ENCODE results near the gene FOXJ1. TPM values are rescaled to one million over a fixed set of nuclear protein-coding genes. Genes with fewer than 3 reads are reported as not detected.

Gene FOXJ1
- total and polyA plus RNA-seq, 2 of the 4 experiments (the other 2 are of a cell fraction) = 0.05 TPM; not detected in 1

DNA sequence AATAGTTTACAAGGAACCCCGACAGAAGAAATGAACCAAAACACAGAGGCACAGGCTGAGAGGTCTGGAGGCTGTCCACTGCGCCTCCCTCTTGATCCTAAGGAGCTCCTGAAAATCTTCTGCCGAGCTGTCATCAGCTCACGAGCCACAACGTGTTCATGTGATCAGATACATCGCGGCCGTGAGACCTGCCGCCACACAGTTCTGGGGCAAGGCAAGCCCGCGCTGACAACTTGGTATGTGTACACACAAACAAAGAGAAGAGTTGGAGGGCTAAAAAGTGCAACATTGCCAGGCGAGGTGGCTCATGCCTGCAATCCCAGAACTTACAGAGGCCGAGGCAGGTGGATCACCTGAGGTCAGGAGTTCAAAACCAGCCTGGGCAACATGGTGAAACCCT is 45.1 kb downstream of the FOXJ1 start:
- DNase-seq = no peak
- no peak for TF ChIP-seq RCOR1 (IDR thresholded peaks at IDR 0.05; ENCODE audit: insufficient replicate concordance, low read length)
- TF ChIP-seq RFX5 (IDR thresholded peaks at IDR 0.05; ENCODE audit: low read depth, low read length) = no peak
- TF ChIP-seq, protein P1, sequence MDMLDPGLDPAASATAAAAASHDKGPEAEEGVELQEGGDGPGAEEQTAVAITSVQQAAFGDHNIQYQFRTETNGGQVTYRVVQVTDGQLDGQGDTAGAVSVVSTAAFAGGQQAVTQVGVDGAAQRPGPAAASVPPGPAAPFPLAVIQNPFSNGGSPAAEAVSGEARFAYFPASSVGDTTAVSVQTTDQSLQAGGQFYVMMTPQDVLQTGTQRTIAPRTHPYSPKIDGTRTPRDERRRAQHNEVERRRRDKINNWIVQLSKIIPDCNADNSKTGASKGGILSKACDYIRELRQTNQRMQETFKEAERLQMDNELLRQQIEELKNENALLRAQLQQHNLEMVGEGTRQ (IDR thresholded peaks at IDR 0.05; ENCODE audit: low read depth, low read length) = no peak
- Histone ChIP-seq H3K36me3 (ENCODE audit: control insufficient read depth, insufficient read depth, low read length) (peaks cover 48% of the 10 kb centered on the region), H3K56ac (ENCODE audit: extremely low read depth, insufficient read depth, low read length) (no peak overlapping the region), H3K4ac (ENCODE audit: low read depth, low read length) (no peak overlapping the region), H2AK9ac (replicated peaks; ENCODE audit: low read depth, low read length, poor library complexity) (no peak overlapping the region), H3K14ac (replicated peaks; ENCODE audit: low read depth, low read length) (no peak overlapping the region), H3K79me1 (ENCODE audit: low read depth in 1 of 2, low read length in 2 of 2) (peaks cover 5 to 20% of the 10 kb centered on the region in 2 experiments), H4K91ac (ENCODE audit: insufficient read depth, low read depth, low read length) (no peak overlapping the region), H4K8ac (ENCODE audit: low read depth in 2 of 2, low read length in 2 of 2) (no peak overlapping the region), H3K9ac (ENCODE audit: low read depth, low read length) (no peak overlapping the region), H3K4me3 (ENCODE audit: insufficient read depth, low read depth, low read length) (no peak overlapping the region), H3K9me1 (ENCODE audit: insufficient read depth, low read length) (no peaks in the 10 kb centered on the region), H2AK5ac (ENCODE audit: low read depth, low read length) (no peak overlapping the region), H3K9me3 (ENCODE audit: control insufficient read depth, insufficient read depth, low read length) (no peaks in the 10 kb centered on the region), H2BK15ac (ENCODE audit: low read depth, low read length) (no peak overlapping the region), H3K27me3 (ENCODE audit: control insufficient read depth, insufficient read depth, low read length) (no peaks in the 10 kb centered on the region), H3K4me2 (ENCODE audit: low read depth, low read length) (no peak overlapping the region), H4K20me1 (ENCODE audit: insufficient read depth, low read length) (no peaks in the 10 kb centered on the region; the same call in 1 of the 2 replicates), H2BK5ac (ENCODE audit: low read depth, low read length, poor library complexity, severe bottlenecking) (no peak overlapping the region), H2BK120ac (ENCODE audit: low read depth, low read length) (no peak overlapping the region), H3K18ac (ENCODE audit: low read depth, low read length) (no peak overlapping the region), H3K23ac (ENCODE audit: low read depth, low read length) (no peak overlapping the region), H4K5ac (ENCODE audit: low read depth, low read length) (no peak overlapping the region), H3K4me1 (ENCODE audit: control insufficient read depth, insufficient read depth, low read length) (no peaks in the 10 kb centered on the region), H2AFZ (replicated peaks; ENCODE audit: low read length, poor library complexity) (no peak overlapping the region), H2BK20ac (ENCODE audit: low read depth, low read length) (no peak overlapping the region), H3K27ac (ENCODE audit: insufficient read depth, low read length) (no peak overlapping the region)
- no peak for ATAC-seq (ENCODE audit: low read depth)
- in situ Hi-C loops (cut with MboI; ENCODE audit: low sequenced_read_pairs) (no loop called here), dilution Hi-C loops (cut with HindIII; ENCODE audit: low sequenced_read_pairs, unreplicated experiment) (no loop called here), intact Hi-C loops (cut with micrococcal nuclease) (no loop called here)
- ChIA-PET CTCF (interaction anchor here (0.6 kb wide), 1 partner anchor 266 kb away, joined by 3 read pairs; no protein-coding TSS in a partner anchor), POLR2A (ENCODE audit: unreplicated experiment) (interaction anchor here (0.6 kb wide), 1 partner anchor 8 kb away, joined by 4 read pairs; no protein-coding TSS in a partner anchor)
- 86% methylated on average over 9 of the region's 13 CpGs; no CpG with 5 or more reads in 1 of the 2 experiments for WGBS, 2 experiments (ENCODE audit: extremely low coverage in 2 of 2, insufficient read length in 1 of 2)
- BruUV-seq (replicated peaks) = no TSS peak

Data from IMR-90 (cell line).